Activated CD4-positive, alpha-beta T cell treated with anti-CD3 and anti-CD28 coated beads for 24 hours (primary cell): Measurements from ENCODE around the gene REEP6.
"Not testable (repeated sequence)": the region's sequence is repeated elsewhere in the genome, so short reads cannot be mapped to it uniquely, and the experiment has no call there.

Source experiments
- DNase-seq, 2 donors: peaks; one replicate each; pipeline ENCODE4 v3.0.0-alpha.2; 2020; ENCODE audit warnings: low read depth in 2 of 2

The REEP6 gene

GRCh38 chr19:1489463-1490310, 1.3 kb upstream of the REEP6 start:
- no peak for DNase-seq

- peak; percentile 97 to 98 for DNase-seq
Measured at GRCh38 chr19:1490311-1491113, 469 bp upstream of the REEP6 start, which contains the start of gene PCSK4. Gene PCSK4 (minus strand): TSS chr19:1490350. CDS start chr19:1490346, 4 bp downstream.

- no peak for DNase-seq
Measured at GRCh38 chr19:1491849-1492170, 829 bp downstream of the REEP6 start.

GRCh38 chr19:1492474-1493006, 1.6 kb downstream of the REEP6 start:
- no peak for DNase-seq

GRCh38 chr19:1494115-1494815, 3.3 kb downstream of the REEP6 start:
- DNase-seq = no peak

- no peak for DNase-seq
Measured at GRCh38 chr19:1495051-1495798, 4.2 kb downstream of the REEP6 start.

- no peak for DNase-seq
Measured at GRCh38 chr19:1495799-1496713, 5.1 kb downstream of the REEP6 start.

GRCh38 chr19:1496714-1497577, 6.0 kb downstream of the REEP6 start:
- no peak for DNase-seq

GRCh38 chr19:1497578-1498235, 6.7 kb downstream of the REEP6 start:
- no peak for DNase-seq

GRCh38 chr19:1499231-1499630, 8.2 kb downstream of the REEP6 start:
- DNase-seq = not testable (repeated sequence)

GRCh38 chr19:1501200-1501595, 10.2 kb downstream of the REEP6 start:
- no peak for DNase-seq

GRCh38 chr19:1502433-1503088, 11.6 kb downstream of the REEP6 start:
- no peak for DNase-seq

GRCh38 chr19:1503089-1503924, 12.3 kb downstream of the REEP6 start:
- peak; percentile 56 to 59 for DNase-seq

- DNase-seq = no peak
Measured at GRCh38 chr19:1503925-1504773, 13.2 kb downstream of the REEP6 start.

GRCh38 chr19:1505012-1505411, 14.0 kb downstream of the REEP6 start:
- no peak for DNase-seq
